GM19452 (cell line): Measurements from ENCODE around the gene TNS3.
"Not testable (repeated sequence)": the region's sequence is repeated elsewhere in the genome, so short reads cannot be mapped to it uniquely, and the experiment has no call there.

Experiments
- ATAC-seq: cut with Tn5 transposase; IDR thresholded peaks from one replicate; pipeline ENCODE4 v1.9.1; 2021; ENCODE audit not compliant: unreplicated experiment

The TNS3 gene

GRCh38 chr7:47474937-47475879 lies 106.7 kb downstream of the TNS3 start:
- peak; percentile 88 for ATAC-seq

- ATAC-seq, result no peak
Observed at GRCh38 chr7:47474211-47474936, 107.5 kb downstream of the TNS3 start.

- ATAC-seq, result no peak
Observed at GRCh38 chr7:47473499-47474210, 108.3 kb downstream of the TNS3 start.

- ATAC-seq, result no peak
Observed at GRCh38 chr7:47472444-47473157, 109.3 kb downstream of the TNS3 start.

GRCh38 chr7:47471831-47472230 lies 110.1 kb downstream of the TNS3 start:
- no peak for ATAC-seq

- ATAC-seq, result no peak
Observed at GRCh38 chr7:47471358-47471703, 110.6 kb downstream of the TNS3 start.

DNA sequence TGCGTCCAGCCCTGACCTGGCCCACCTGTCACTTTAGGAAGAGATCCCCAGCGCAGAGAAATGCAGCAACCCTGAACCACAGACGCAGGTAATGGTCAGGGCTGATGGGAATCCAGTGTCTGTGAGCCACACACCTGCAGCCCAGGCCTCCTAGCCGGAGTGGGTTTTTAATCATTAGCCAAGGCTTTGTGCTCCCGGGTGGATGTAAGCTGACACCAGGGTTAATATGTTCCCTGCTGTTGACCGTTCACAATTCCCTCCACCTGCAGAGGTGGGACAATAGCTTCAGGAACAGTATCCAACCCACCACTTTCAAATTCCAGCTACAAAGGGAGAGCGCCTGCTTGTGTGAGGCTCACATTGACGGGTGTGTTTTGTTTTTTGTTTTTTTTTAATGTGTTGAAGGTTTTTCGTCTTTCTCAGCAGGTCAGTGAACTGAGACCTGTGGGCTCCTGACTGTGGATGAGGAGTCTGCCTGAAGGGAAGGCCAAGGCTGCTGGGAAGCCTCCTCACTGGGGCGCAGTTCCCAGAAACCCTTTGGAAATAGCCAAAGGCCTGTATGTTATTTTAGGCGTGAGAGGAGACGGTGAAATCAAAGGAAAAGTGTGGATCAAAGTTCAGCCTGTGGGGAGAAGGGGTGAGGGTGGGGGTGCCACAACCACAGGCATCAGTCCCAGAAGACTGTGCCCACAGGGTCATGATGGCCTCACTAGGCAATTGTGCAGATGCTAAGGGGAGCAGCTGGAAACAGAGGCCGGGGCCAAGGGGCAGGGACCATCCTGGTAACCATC lies 111.1 kb downstream of the TNS3 start:
- ATAC-seq, result no peak

DNA sequence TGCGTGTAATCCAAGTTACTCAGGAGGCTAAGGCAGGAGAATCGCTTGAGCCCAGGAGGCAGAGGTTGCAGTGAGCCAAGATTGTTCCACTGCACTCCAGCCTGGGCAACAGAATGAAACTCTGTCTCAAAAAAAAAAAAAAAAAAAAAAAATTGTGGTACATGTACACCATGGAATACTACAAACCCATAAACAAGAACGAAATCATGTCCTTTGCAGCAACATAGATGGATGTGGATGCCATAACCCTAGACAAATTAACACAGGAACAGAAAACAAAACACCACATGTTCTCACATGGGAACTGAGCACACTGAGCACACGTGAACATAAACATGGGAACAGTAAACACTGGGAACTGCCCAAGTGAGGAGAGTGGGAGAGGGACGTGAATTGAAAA lies 112.1 kb downstream of the TNS3 start:
- ATAC-seq, result not testable (repeated sequence)

GRCh38 chr7:47466832-47467231 lies 115.1 kb downstream of the TNS3 start:
- no peak for ATAC-seq

- ATAC-seq, result no peak
Observed at GRCh38 chr7:47465191-47465590, 116.7 kb downstream of the TNS3 start.

- ATAC-seq, result no peak
Observed at GRCh38 chr7:47464266-47464665, 117.6 kb downstream of the TNS3 start.

GRCh38 chr7:47461746-47462145 lies 120.2 kb downstream of the TNS3 start:
- ATAC-seq, result no peak

GRCh38 chr7:47461161-47461560 lies 120.8 kb downstream of the TNS3 start:
- ATAC-seq, result no peak

- no peak for ATAC-seq
Observed at GRCh38 chr7:47460251-47460989, 121.5 kb downstream of the TNS3 start.

GRCh38 chr7:47458486-47458885 lies 123.4 kb downstream of the TNS3 start:
- no peak for ATAC-seq

GRCh38 chr7:47458057-47458456 lies 123.9 kb downstream of the TNS3 start:
- ATAC-seq, result no peak

GRCh38 chr7:47456210-47456955 lies 125.5 kb downstream of the TNS3 start:
- ATAC-seq, result no peak

- ATAC-seq, result no peak
Observed at GRCh38 chr7:47455872-47456185, 126.1 kb downstream of the TNS3 start.
